HG03103 (cell line): Measurements from ENCODE around the gene AMBN.
"Not testable (repeated sequence)": the region's sequence is repeated elsewhere in the genome, so short reads cannot be mapped to it uniquely, and the experiment has no call there.

Source experiments
- ATAC-seq: cut with Tn5 transposase; IDR thresholded peaks from one replicate; pipeline ENCODE4 v1.9.1; 2021; ENCODE audit warnings: low read depth; ENCODE audit not compliant: unreplicated experiment

AMBN gene

GRCh38 chr4:70607334-70607853 is 15.3 kb downstream of the AMBN start:
- ATAC-seq, result no peak

GRCh38 chr4:70608324-70608723 is 16.3 kb downstream of the AMBN start:
- ATAC-seq, result no peak

GRCh38 chr4:70613306-70614183 is 21.5 kb downstream of the AMBN start:
- ATAC-seq, result no peak

GRCh38 chr4:70614184-70614555 is 22.1 kb downstream of the AMBN start:
- ATAC-seq, result no peak

- ATAC-seq, result no peak
Observed at GRCh38 chr4:70619288-70619687, 27.2 kb downstream of the AMBN start.

- ATAC-seq, result no peak
Observed at GRCh38 chr4:70619778-70620177, 27.7 kb downstream of the AMBN start.

GRCh38 chr4:70623323-70623722 is 31.3 kb downstream of the AMBN start:
- ATAC-seq, result no peak

- ATAC-seq, result no peak
Observed at GRCh38 chr4:70624226-70624793, 32.3 kb downstream of the AMBN start.

GRCh38 chr4:70627620-70628019 is 35.6 kb downstream of the AMBN start:
- ATAC-seq, result no peak

GRCh38 chr4:70628444-70628843 is 36.4 kb downstream of the AMBN start, which contains the start of gene ENAM:
ENAM (plus strand) TSS chr4:70628744; CDS start chr4:70629501, 757 bp downstream.
- ATAC-seq, result no peak

GRCh38 chr4:70629469-70630090 is 37.5 kb downstream of the AMBN start:
- no peak for ATAC-seq

GRCh38 chr4:70630162-70630561 is 38.1 kb downstream of the AMBN start:
- ATAC-seq, result no peak

- no peak for ATAC-seq
Observed at GRCh38 chr4:70632028-70632427, 40.0 kb downstream of the AMBN start.

- no peak for ATAC-seq
Observed at GRCh38 chr4:70634482-70634881, 42.4 kb downstream of the AMBN start.

- no peak for ATAC-seq
Observed at GRCh38 chr4:70637239-70637913, 45.3 kb downstream of the AMBN start.

- no peak for ATAC-seq
Observed at GRCh38 chr4:70640192-70640591, 48.1 kb downstream of the AMBN start.

GRCh38 chr4:70650741-70651140 is 58.7 kb downstream of the AMBN start:
- not testable (repeated sequence) for ATAC-seq

GRCh38 chr4:70651864-70652506 is 59.9 kb downstream of the AMBN start:
- ATAC-seq, result peak; percentile 52

- no peak for ATAC-seq
Observed at GRCh38 chr4:70654605-70655011, 62.6 kb downstream of the AMBN start.
